HEK293T (cell line): ENCODE measurements around the gene KCNIP1.

ENCODE experiments used
- BHLHE40 ChIP-seq: fragments of 450-650 bp; IDR thresholded peaks from 2 replicates; pipeline ENCODE4 v1.6.1; 2016; ENCODE audit warnings: mild to moderate bottlenecking, moderate library complexity, borderline replicate concordance
- CTBP1 ChIP-seq: fragments of 450-650 bp; IDR thresholded peaks from 2 replicates; pipeline ENCODE4 v1.6.1; 2016; ENCODE audit warnings: borderline replicate concordance
- ELF4 ChIP-seq: fragments of 450-650 bp; IDR thresholded peaks from 2 replicates; pipeline ENCODE4 v1.6.1; 2017; ENCODE audit warnings: antibody characterized with exemption
- FOXK2 ChIP-seq: fragments of 450-650 bp; IDR thresholded peaks from 2 replicates; pipeline ENCODE4 v1.6.1; 2016; ENCODE audit warnings: mild to moderate bottlenecking
- FOXM1 ChIP-seq: fragments of 450-650 bp; IDR thresholded peaks from 2 replicates; pipeline ENCODE4 v1.6.1; 2017; ENCODE audit warnings: mild to moderate bottlenecking, borderline replicate concordance
- HDGF ChIP-seq: fragments of 450-650 bp; IDR thresholded peaks from 2 replicates; pipeline ENCODE4 v1.6.1; 2017; ENCODE audit warnings: antibody characterized with exemption, borderline replicate concordance
- L3MBTL2 ChIP-seq: fragments of 450-650 bp; conservative IDR thresholded peaks from 2 replicates; pipeline ENCODE4 v1.6.1; 2016; ENCODE audit warnings: mild to moderate bottlenecking
- SP1 ChIP-seq: fragments of 450-650 bp; IDR thresholded peaks from 2 replicates; pipeline ENCODE4 v1.6.1; 2017
- TARDBP ChIP-seq: fragments of 450-650 bp; IDR thresholded peaks from 2 replicates; pipeline ENCODE4 v1.6.1; 2016

- TF ChIP-seq FOXM1 (no peak), HDGF (no peak), TARDBP (no peak), FOXK2 (no peak), SP1 (no peak), ELF4 (no peak), L3MBTL2 (no peak), CTBP1 (no peak), BHLHE40 (no peak)
Measured at GRCh38 chr5:170468633-170469285, 35.1 kb upstream of the KCNIP1 start.
